WTC11 (cell line): ENCODE data around the gene DOCK1. TPM values are rescaled to one million over a fixed set of nuclear protein-coding genes. Genes with fewer than 3 reads are reported as not detected.

Source experiments
- ATAC-seq: fragments of 200-7000 bp; cut with Tn5 transposase; 2 replicates; pipeline ENCODE4 v1.10.0; 2021; ENCODE audit warnings: mild to moderate bottlenecking, moderate library complexity
- CTCF ChIA-PET: fragments of 300-600 bp; sonication (Branson Sonifier 250); formaldehyde crosslinking; loops from one replicate; lab custom pipeline; 2021; ENCODE audit warnings: antibody characterized with exemption; lab: Charles Lee
- POLR2A ChIA-PET: fragments of 350-600 bp; sonication (Branson Sonifier 250); formaldehyde crosslinking; loops from one replicate; lab custom pipeline; 2021; ENCODE audit warnings: antibody characterized with exemption; lab: Charles Lee
- DNase-seq: peaks from one replicate; pipeline ENCODE4 v3.0.0; 2021; ENCODE audit warnings: low spot score
- H3K27ac Mint-ChIP-seq: 2 replicates; pipeline ENCODE4 v1.8.0; 2021; ENCODE audit warnings: mixed read lengths
- H3K27me3 Mint-ChIP-seq: 2 replicates; pipeline ENCODE4 v1.8.0; 2021; ENCODE audit warnings: low read depth, mild to moderate bottlenecking, moderate library complexity, mixed read lengths
- H3K36me3 Mint-ChIP-seq: 2 replicates; pipeline ENCODE4 v1.8.0; 2021; ENCODE audit warnings: mixed read lengths
- H3K4me1 Mint-ChIP-seq: 2 replicates; pipeline ENCODE4 v1.8.0; 2022; ENCODE audit warnings: mixed read lengths
- H3K4me3 Mint-ChIP-seq: 2 replicates; pipeline ENCODE4 v1.8.0; 2021; ENCODE audit warnings: mild to moderate bottlenecking, moderate library complexity, mixed read lengths
- H3K9me3 Mint-ChIP-seq: 2 replicates; pipeline ENCODE4 v1.8.0; 2021; ENCODE audit warnings: mixed read lengths
- ATF2 ChIP-seq: sonication (generic); formaldehyde crosslinking; IDR thresholded peaks from 2 replicates; pipeline ENCODE4 v1.8.1; 2022; ENCODE audit warnings: low read depth, missing genetic modification reagents, borderline replicate concordance
- CBFB ChIP-seq: sonication (generic); formaldehyde crosslinking; IDR thresholded peaks from 2 replicates; pipeline ENCODE4 v1.8.1; 2022; ENCODE audit warnings: mild to moderate bottlenecking, low read depth, missing genetic modification reagents
- CDX4 ChIP-seq: fragments of 250-450 bp; sonication (Bioruptor Pico); IDR thresholded peaks from 2 replicates; pipeline ENCODE4 v1.9.0; 2021; ENCODE audit warnings: moderate library complexity, mild to moderate bottlenecking, inconsistent platforms, borderline replicate concordance
- CREB1 ChIP-seq: sonication (generic); formaldehyde crosslinking; IDR thresholded peaks from 2 replicates; pipeline ENCODE4 v1.8.0; 2023; ENCODE audit warnings: mild to moderate bottlenecking, missing genetic modification reagents
- ETV6 ChIP-seq: sonication (generic); formaldehyde crosslinking; IDR thresholded peaks from 2 replicates; pipeline ENCODE4 v1.8.1; 2022; ENCODE audit warnings: mild to moderate bottlenecking, missing genetic modification reagents
- IRF1 ChIP-seq: sonication (generic); formaldehyde crosslinking; IDR thresholded peaks from 2 replicates; pipeline ENCODE4 v1.8.0; 2023; ENCODE audit warnings: missing genetic modification reagents
- JAZF1 ChIP-seq: fragments of 250-450 bp; sonication (Bioruptor Pico); IDR thresholded peaks from 2 replicates; pipeline ENCODE4 v1.9.0; 2021; ENCODE audit warnings: moderate library complexity, mild to moderate bottlenecking, inconsistent platforms
- RORB ChIP-seq: fragments of 250-450 bp; sonication (Bioruptor Pico); IDR thresholded peaks from 2 replicates; pipeline ENCODE4 v1.9.0; 2021; ENCODE audit warnings: mild to moderate bottlenecking
- SP1 ChIP-seq: sonication (generic); formaldehyde crosslinking; conservative IDR thresholded peaks from 2 replicates; pipeline ENCODE4 v1.8.1; 2022; ENCODE audit warnings: missing genetic modification reagents
- STAT6 ChIP-seq: sonication (generic); formaldehyde crosslinking; conservative IDR thresholded peaks from 2 replicates; pipeline ENCODE4 v1.8.1; 2023; ENCODE audit warnings: mild to moderate bottlenecking, low read depth, missing genetic modification reagents, moderate library complexity
- TCF7 ChIP-seq: sonication (generic); formaldehyde crosslinking; IDR thresholded peaks from 2 replicates; pipeline ENCODE4 v1.8.0; 2022; ENCODE audit warnings: mild to moderate bottlenecking, low read depth, missing genetic modification reagents, moderate library complexity
- TP53 ChIP-seq: sonication (generic); formaldehyde crosslinking; IDR thresholded peaks from 2 replicates; pipeline ENCODE4 v1.8.1; 2023; ENCODE audit warnings: mild to moderate bottlenecking, missing genetic modification reagents
- USF1 ChIP-seq: sonication (generic); formaldehyde crosslinking; IDR thresholded peaks from 2 replicates; pipeline ENCODE4 v1.8.0; 2022; ENCODE audit warnings: mild to moderate bottlenecking, missing genetic modification reagents
- ZNF219 ChIP-seq: sonication (generic); formaldehyde crosslinking; IDR thresholded peaks from 2 replicates; pipeline ENCODE4 v1.8.0; 2023; ENCODE audit warnings: missing genetic modification reagents, mild to moderate bottlenecking, borderline replicate concordance
- ZNF263 ChIP-seq: sonication (generic); formaldehyde crosslinking; IDR thresholded peaks from 2 replicates; pipeline ENCODE4 v1.8.1; 2022; ENCODE audit warnings: low read depth, mild to moderate bottlenecking, moderate library complexity, missing genetic modification reagents
- ZNF423 ChIP-seq: fragments of 250-450 bp; sonication (Bioruptor Pico); IDR thresholded peaks from 2 replicates; pipeline ENCODE4 v2.1.2; 2022; ENCODE audit warnings: mild to moderate bottlenecking, moderate library complexity
- ZNF425 ChIP-seq: fragments of 250-450 bp; sonication (Bioruptor Pico); conservative IDR thresholded peaks from 2 replicates; pipeline ENCODE4 v1.9.0; 2021; ENCODE audit warnings: mild to moderate bottlenecking
- ZNF512 ChIP-seq: sonication (generic); formaldehyde crosslinking; IDR thresholded peaks from 2 replicates; pipeline ENCODE4 v1.8.1; 2022; ENCODE audit warnings: missing genetic modification reagents, borderline replicate concordance
- total RNA-seq: library from RNA; stranded (reverse); gene quantifications from 3 replicates; pipeline ENCODE4 v1.2.3, GENCODE V29; 2021

Gene DOCK1
- total RNA-seq, 1 experiment from 2014 or later: 52.1 TPM

- peaks cover under 1% of the 10 kb centered on the region; the same call in 1 of the 2 replicates for H3K4me1 Mint-ChIP-seq
- no peaks in the 10 kb centered on the region for H3K27me3 Mint-ChIP-seq
- DNase-seq (no peak), ATAC-seq (no peak)
- peaks cover 2% of the 10 kb centered on the region for H3K36me3 Mint-ChIP-seq
- no peak overlapping the region for H3K4me3 Mint-ChIP-seq
- ChIA-PET CTCF (no interaction called here), POLR2A (no interaction called here)
- TF ChIP-seq ATF2 (CRISPR knock-in tag): no peak
- no peak for TF ChIP-seq ZNF512
- TF ChIP-seq IRF1 (CRISPR knock-in tag): no peak
- TF ChIP-seq ZNF219 (CRISPR knock-in tag): no peak
- no peak for TF ChIP-seq CBFB (CRISPR knock-in tag)
- no peak for TF ChIP-seq ZNF425 (CRISPR knock-in tag)
- TF ChIP-seq JAZF1 (CRISPR knock-in tag): no peak
- H3K27ac Mint-ChIP-seq: no peak overlapping the region
- H3K9me3 Mint-ChIP-seq: peaks cover 4% of the 10 kb centered on the region
These were observed 276.9 kb downstream of the DOCK1 start for GRCh38 chr10:127182161-127182560.

- H3K27ac Mint-ChIP-seq: no peak overlapping the region
- POLR2A ChIA-PET: no interaction called here
- H3K36me3 Mint-ChIP-seq: peaks cover 2% of the 10 kb centered on the region
- ATAC-seq (no peak), DNase-seq (no peak)
- TF ChIP-seq TCF7 (CRISPR knock-in tag) (no peak), CDX4 (CRISPR knock-in tag) (no peak), CREB1 (CRISPR knock-in tag) (no peak), CBFB (CRISPR knock-in tag) (no peak), USF1 (CRISPR knock-in tag) (no peak), SP1 (no peak), RORB (CRISPR knock-in tag) (no peak), TP53 (no peak), ZNF263 (CRISPR knock-in tag) (no peak), IRF1 (CRISPR knock-in tag) (no peak), ETV6 (CRISPR knock-in tag) (no peak), STAT6 (CRISPR knock-in tag) (no peak), ZNF423 (CRISPR knock-in tag) (no peak)
- H3K9me3 Mint-ChIP-seq: peaks cover 4% of the 10 kb centered on the region
- no peak overlapping the region for H3K4me3 Mint-ChIP-seq
- no peaks in the 10 kb centered on the region for H3K27me3 Mint-ChIP-seq
- CTCF ChIA-PET: no interaction called here
- peaks cover 4% of the 10 kb centered on the region for H3K4me1 Mint-ChIP-seq
These were observed 279.4 kb downstream of the DOCK1 start for GRCh38 chr10:127184582-127184981.
